GM23248 (cell line): Measurements from ENCODE around the gene ZNF865. TPM values are rescaled to one million over a fixed set of nuclear protein-coding genes. Genes with fewer than 3 reads are reported as not detected.
"Not testable (repeated sequence)": the region's sequence is repeated elsewhere in the genome, so short reads cannot be mapped to it uniquely, and the experiment has no call there.

Source experiments
- DNase-seq: peaks from one replicate; pipeline ENCODE4 v3.0.0-alpha.2; 2015
- H2AFZ ChIP-seq: fragments of 200-600 bp; sonication (generic); 2 replicates; pipeline ENCODE4 v1.6.1; 2016; ENCODE audit warnings: antibody characterized with exemption
- H3F3A ChIP-seq: fragments of 200-600 bp; sonication (generic); 2 replicates; pipeline ENCODE4 v1.6.1; 2016; ENCODE audit warnings: mild to moderate bottlenecking, antibody characterized with exemption, mixed run types; ENCODE audit not compliant: insufficient read depth
- H3K27ac ChIP-seq: fragments of 200-600 bp; sonication (generic); 2 replicates; pipeline ENCODE4 v1.5.1; 2016; ENCODE audit warnings: mild to moderate bottlenecking
- H3K27me3 ChIP-seq: fragments of 200-600 bp; sonication (generic); replicated peaks from 2 replicates; pipeline ENCODE4 v1.6.1; 2016; ENCODE audit warnings: mild to moderate bottlenecking; ENCODE audit not compliant: insufficient read depth
- H3K36me3 ChIP-seq: fragments of 200-600 bp; sonication (generic); 2 replicates; pipeline ENCODE4 v1.6.1; 2016; ENCODE audit warnings: low read depth, mild to moderate bottlenecking
- H3K4me1 ChIP-seq: fragments of 200-600 bp; sonication (generic); 2 replicates; pipeline ENCODE4 v1.6.1; 2016; ENCODE audit warnings: mild to moderate bottlenecking; ENCODE audit not compliant: insufficient read depth
- H3K4me2 ChIP-seq: fragments of 200-600 bp; sonication (generic); one replicate; pipeline ENCODE4 v1.6.1; 2016; ENCODE audit warnings: mild to moderate bottlenecking; ENCODE audit not compliant: unreplicated experiment
- H3K4me3 ChIP-seq: fragments of 200-600 bp; sonication (generic); 2 replicates; pipeline ENCODE4 v1.5.1; 2016; ENCODE audit warnings: mild to moderate bottlenecking
- H3K79me2 ChIP-seq: fragments of 200-600 bp; sonication (generic); 2 replicates; pipeline ENCODE4 v1.6.1; 2016; ENCODE audit warnings: mild to moderate bottlenecking; ENCODE audit not compliant: insufficient read depth
- H3K9ac ChIP-seq: fragments of 200-600 bp; sonication (generic); 2 replicates; pipeline ENCODE4 v1.6.1; 2016; ENCODE audit warnings: mild to moderate bottlenecking
- H3K9me2 ChIP-seq: fragments of 200-600 bp; sonication (generic); 2 replicates; pipeline ENCODE4 v1.6.1; 2016; ENCODE audit warnings: mixed run types, mild to moderate bottlenecking, moderate library complexity; ENCODE audit not compliant: insufficient read depth
- H3K9me3 ChIP-seq: fragments of 200-600 bp; sonication (generic); one replicate; pipeline ENCODE4 v1.6.1; 2017; ENCODE audit warnings: low read depth
- H4K20me1 ChIP-seq: fragments of 200-600 bp; sonication (generic); 2 replicates; pipeline ENCODE4 v1.6.0; 2016; ENCODE audit not compliant: insufficient read depth
- EZH2 ChIP-seq: fragments of 200-600 bp; sonication (generic); IDR thresholded peaks from 2 replicates; pipeline ENCODE4 v1.6.1; 2018; ENCODE audit warnings: antibody characterized with exemption, mild to moderate bottlenecking; ENCODE audit not compliant: insufficient read depth, poor library complexity, severe bottlenecking
- EZH2phosphoT487 ChIP-seq: fragments of 200-600 bp; sonication (generic); IDR thresholded peaks from 2 replicates; pipeline ENCODE4 v1.6.1; 2018; ENCODE audit warnings: antibody characterized with exemption, moderate library complexity, mild to moderate bottlenecking, low read depth; ENCODE audit not compliant: insufficient read depth
- WGBS, 2 experiments: methylation state at CpG; one replicate each; pipeline ENCODE4 v1.1.6; 2015 to 2017; ENCODE audit warnings: low lambda C conversion rate in 2 of 2, low coverage in 1 of 2; ENCODE audit errors: missing lambda C conversion rate in 2 of 2; 5-methylcytosine and 5-hydroxymethylcytosine counted together
- in situ Hi-C: fragments of 300-500 bp; cut with MboI; formaldehyde crosslinking; loops from 2 replicates; pipeline ENCODE4 v1.15.0; 2020
- polyA plus RNA-seq: library from polyadenylated mRNA; unstranded; fragments of >200 nt; fragmentation: Nextera tagmentation; extraction: Ambion mirVana; gene quantifications from 2 replicates; pipeline ENCODE4 v1.2.1, GENCODE V29; 2016
- total RNA-seq: library from RNA; depleted of rRNA; stranded (reverse); fragments of >200 nt; shearing (Covaris generic); gene quantifications from 2 replicates; pipeline ENCODE4 v1.2.3, GENCODE V29; 2014

ZNF865 gene
- total and polyA plus RNA-seq, 2 experiments from 2014 or later = 0.21 to 1.3 TPM

- in situ Hi-C loops = no loop called here
- no peaks in the 10 kb centered on the region; the same call in 1 of the 2 replicates for H3K27me3 ChIP-seq
- no peak for TF ChIP-seq EZH2
- no peak for TF ChIP-seq EZH2phosphoT487
- H3K79me2 ChIP-seq = no peaks in the 10 kb centered on the region
- DNase-seq = no peak
- H3K9ac ChIP-seq = no peak overlapping the region
- no peaks in the 10 kb centered on the region for H3K9me2 ChIP-seq
- no peak overlapping the region for H3K27ac ChIP-seq
- H3F3A ChIP-seq = no peaks in the 10 kb centered on the region
- H3K36me3 ChIP-seq = no peaks in the 10 kb centered on the region
- H3K4me2 ChIP-seq = no peak overlapping the region
- no peaks in the 10 kb centered on the region for H3K9me3 ChIP-seq
- H2AFZ ChIP-seq = no peak overlapping the region
- no peaks in the 10 kb centered on the region for H3K4me1 ChIP-seq
- H4K20me1 ChIP-seq = no peaks in the 10 kb centered on the region
- H3K4me3 ChIP-seq = no peak overlapping the region
Measured at GRCh38 chr19:55567708-55568328, 37.6 kb upstream of the ZNF865 start.

GRCh38 chr19:55569477-55569876 is 36.0 kb upstream of the ZNF865 start:
- H3K36me3 ChIP-seq, H3F3A ChIP-seq, H3K4me2 ChIP-seq, H2AFZ ChIP-seq, H3K9ac ChIP-seq, in situ Hi-C loops, H3K9me2 ChIP-seq, H3K27ac ChIP-seq, H3K27me3 ChIP-seq, H3K4me1 ChIP-seq, H3K9me3 ChIP-seq, H4K20me1 ChIP-seq, H3K4me3 ChIP-seq, DNase-seq, H3K79me2 ChIP-seq: not testable (repeated sequence)
- 51 to 67% methylated on average over 5 of the region's 5 CpGs for WGBS, 2 experiments

GRCh38 chr19:55573929-55574328 is 31.5 kb upstream of the ZNF865 start:
- H3K27ac ChIP-seq, H3K9me2 ChIP-seq, H3K9me3 ChIP-seq, H3K4me2 ChIP-seq, DNase-seq, H3K4me3 ChIP-seq, H2AFZ ChIP-seq, H4K20me1 ChIP-seq, H3K27me3 ChIP-seq, H3F3A ChIP-seq, in situ Hi-C loops, H3K9ac ChIP-seq, H3K36me3 ChIP-seq, H3K79me2 ChIP-seq, H3K4me1 ChIP-seq: not testable (repeated sequence)
- WGBS, 2 experiments = 85 to 89% methylated on average over 6 of the region's 6 CpGs

GRCh38 chr19:55576746-55577145 is 28.7 kb upstream of the ZNF865 start:
- Histone ChIP-seq H3K9ac (no peak overlapping the region), H2AFZ (no peak overlapping the region), H3K36me3 (no peaks in the 10 kb centered on the region), H3K4me2 (no peak overlapping the region), H3K79me2 (peaks cover 19% of the 10 kb centered on the region), H3F3A (peaks cover 5% of the 10 kb centered on the region), H3K27me3 (no peaks in the 10 kb centered on the region), H3K27ac (no peak overlapping the region), H3K9me2 (no peaks in the 10 kb centered on the region), H3K4me1 (no peaks in the 10 kb centered on the region; the same call in 1 of the 2 replicates), H4K20me1 (no peaks in the 10 kb centered on the region), H3K9me3 (no peaks in the 10 kb centered on the region), H3K4me3 (no peak overlapping the region)
- WGBS, 2 experiments = 90 to 94% methylated on average over 5 of the region's 5 CpGs
- TF ChIP-seq EZH2phosphoT487 = no peak
- no peak for TF ChIP-seq EZH2
- DNase-seq = no peak
- in situ Hi-C loops = no loop called here

- in situ Hi-C loops = no loop called here
- 95 to 98% methylated on average over 34 to 83 of the region's 83 CpGs for WGBS, 2 experiments
- Histone ChIP-seq H3K36me3 (no peaks in the 10 kb centered on the region), H3K4me2 (no peak overlapping the region), H3K9ac (no peak overlapping the region), H3K79me2 (peaks cover 19% of the 10 kb centered on the region), H3F3A (peaks cover 9% of the 10 kb centered on the region), H3K4me1 (no peaks in the 10 kb centered on the region; the same call in 1 of the 2 replicates), H3K27me3 (no peaks in the 10 kb centered on the region), H3K9me2 (no peaks in the 10 kb centered on the region), H3K27ac (no peak overlapping the region), H2AFZ (no peak overlapping the region), H3K4me3 (no peak overlapping the region), H4K20me1 (no peaks in the 10 kb centered on the region), H3K9me3 (no peaks in the 10 kb centered on the region)
- no peak for DNase-seq
- TF ChIP-seq EZH2phosphoT487 (no peak), EZH2 (no peak)
Measured at GRCh38 chr19:55578031-55578760, 27.3 kb upstream of the ZNF865 start.
